ENCODE data around the gene ANKHD1. TPM values are rescaled to one million over a fixed set of nuclear protein-coding genes. Genes with fewer than 3 reads are reported as not detected.

ANKHD1 gene
- total and polyA plus RNA-seq, 9 of the 15 experiments (the other 6 are each of a cell fraction or from before 2014, with no cell fraction given), result 38.9 to 138 (median 78.7) TPM

DNA sequence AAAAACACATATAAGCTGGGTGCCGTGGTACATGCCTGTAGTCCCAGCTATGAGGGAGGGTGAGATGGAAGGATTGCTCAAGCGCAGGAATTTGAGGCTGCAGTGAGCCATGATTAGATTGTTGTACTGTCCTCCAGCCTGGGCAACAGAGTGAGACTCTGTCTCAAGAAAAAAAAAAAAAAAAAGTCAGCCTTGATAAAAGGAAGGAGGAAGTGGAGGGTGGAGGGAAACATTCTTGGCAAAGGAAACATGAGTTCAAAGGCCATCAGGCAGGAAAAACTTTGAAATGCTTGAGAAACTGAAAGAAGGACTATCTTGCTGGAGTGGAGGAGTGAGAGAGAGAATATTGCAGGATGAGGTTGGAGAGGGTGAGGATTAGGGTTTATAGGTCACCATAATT is 18.3 kb upstream of the ANKHD1 start:
- ChIA-PET POLR2A (interaction anchor here (1.5 kb wide), 1 partner anchor 10 kb away, joined by 5 read pairs; no protein-coding TSS in a partner anchor), CTCF (ENCODE audit: low intra/inter-chr PET ratio) (no interaction called here)
- WGBS (ENCODE audit: insufficient coverage, low coverage, missing lambda C conversion rate), result 58% methylated on average over 2 of the region's 2 CpGs
- Histone ChIP-seq H3K9me3 (replicated peaks; ENCODE audit: control insufficient read depth, insufficient read depth, low read depth, low read length) (no peaks in the 10 kb centered on the region), H2AFZ (ENCODE audit: low read depth, low read length) (no peak overlapping the region), H3K79me2 (ENCODE audit: control insufficient read depth, insufficient read depth, low read length) (no peaks in the 10 kb centered on the region), H3K9me1 (ENCODE audit: control insufficient read depth, insufficient read depth, low read length) (no peaks in the 10 kb centered on the region), H3K9ac (ENCODE audit: insufficient read depth in 1 of 2, low read depth in 2 of 2, low read length in 2 of 2) (no peak overlapping the region), H3K36me3 (ENCODE audit: control insufficient read depth, insufficient read depth, low read length) (no peaks in the 10 kb centered on the region), H3K4me3 (no peak overlapping the region), H4K20me1 (replicated peaks; ENCODE audit: control insufficient read depth, insufficient read depth, low read length) (no peaks in the 10 kb centered on the region), H3K27ac (ENCODE audit: extremely low read depth, low read depth, low read length) (no peak overlapping the region), H3K4me2 (ENCODE audit: insufficient read depth, low read length) (no peak overlapping the region), H3K4me1 (replicated peaks in 1 of 2; ENCODE audit: control insufficient read depth in 2 of 2, insufficient read depth in 2 of 2, low read length in 2 of 2) (peaks cover 0 to 2% of the 10 kb centered on the region in 2 experiments; a peak in 1 of 5 replicates), H3K27me3 (ENCODE audit: control insufficient read depth in 2 of 2, insufficient read depth in 2 of 2, low read length in 2 of 2) (no peaks in the 10 kb centered on the region)
- FAIRE-seq, result peak; percentile 46
- intact Hi-C loops (cut with micrococcal nuclease) (no loop called here), in situ Hi-C loops (cut with MboI) (no loop called here)
- no peak for ATAC-seq
- TF ChIP-seq KHSRP (IDR thresholded peaks at IDR 0.05) (no peak), NR2C2 (CRISPR knock-in tag; IDR thresholded peaks at IDR 0.05) (no peak), NR2C2 (tag; IDR thresholded peaks at IDR 0.05) (peak; percentile 66), NR2C1 (IDR thresholded peaks at IDR 0.05) (peak; percentile 44; the same call in 1 of the 2 replicates), NR2C1 (tag; IDR thresholded peaks at IDR 0.05) (peak; percentile 51; the same call in 1 of the 2 replicates), RBM17 (IDR thresholded peaks at IDR 0.05; ENCODE audit: borderline replicate concordance, low read depth, low read length) (no peak), CCAR2 (IDR thresholded peaks at IDR 0.05; ENCODE audit: low read depth, low read length) (no peak), CBX8 (IDR thresholded peaks at IDR 0.05; ENCODE audit: borderline replicate concordance, extremely low read depth, low read depth, low read length, poor library complexity, severe bottlenecking) (no peak), HDAC3 (IDR thresholded peaks at IDR 0.05; ENCODE audit: borderline replicate concordance, partially characterized antibody) (no peak), ZNF384 (IDR thresholded peaks at IDR 0.05; ENCODE audit: low read depth, low read length) (peak; percentile 53; the same call in 1 of the 2 replicates), NCOA6 (IDR thresholded peaks at IDR 0.05) (no peak), SMARCE1 (IDR thresholded peaks at IDR 0.05) (no peak), C11orf30 (IDR thresholded peaks at IDR 0.05; ENCODE audit: low read depth) (no peak), SPI1 (IDR thresholded peaks at IDR 0.05; ENCODE audit: borderline replicate concordance, low read depth, low read length) (peak; percentile 74; the same call in 1 of the 2 replicates)
- TF ChIP-seq, protein P1, sequence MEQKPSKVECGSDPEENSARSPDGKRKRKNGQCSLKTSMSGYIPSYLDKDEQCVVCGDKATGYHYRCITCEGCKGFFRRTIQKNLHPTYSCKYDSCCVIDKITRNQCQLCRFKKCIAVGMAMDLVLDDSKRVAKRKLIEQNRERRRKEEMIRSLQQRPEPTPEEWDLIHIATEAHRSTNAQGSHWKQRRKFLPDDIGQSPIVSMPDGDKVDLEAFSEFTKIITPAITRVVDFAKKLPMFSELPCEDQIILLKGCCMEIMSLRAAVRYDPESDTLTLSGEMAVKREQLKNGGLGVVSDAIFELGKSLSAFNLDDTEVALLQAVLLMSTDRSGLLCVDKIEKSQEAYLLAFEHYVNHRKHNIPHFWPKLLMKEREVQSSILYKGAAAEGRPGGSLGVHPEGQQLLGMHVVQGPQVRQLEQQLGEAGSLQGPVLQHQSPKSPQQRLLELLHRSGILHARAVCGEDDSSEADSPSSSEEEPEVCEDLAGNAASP (IDR thresholded peaks at IDR 0.05), result no peak
- TF ChIP-seq, protein P2, sequence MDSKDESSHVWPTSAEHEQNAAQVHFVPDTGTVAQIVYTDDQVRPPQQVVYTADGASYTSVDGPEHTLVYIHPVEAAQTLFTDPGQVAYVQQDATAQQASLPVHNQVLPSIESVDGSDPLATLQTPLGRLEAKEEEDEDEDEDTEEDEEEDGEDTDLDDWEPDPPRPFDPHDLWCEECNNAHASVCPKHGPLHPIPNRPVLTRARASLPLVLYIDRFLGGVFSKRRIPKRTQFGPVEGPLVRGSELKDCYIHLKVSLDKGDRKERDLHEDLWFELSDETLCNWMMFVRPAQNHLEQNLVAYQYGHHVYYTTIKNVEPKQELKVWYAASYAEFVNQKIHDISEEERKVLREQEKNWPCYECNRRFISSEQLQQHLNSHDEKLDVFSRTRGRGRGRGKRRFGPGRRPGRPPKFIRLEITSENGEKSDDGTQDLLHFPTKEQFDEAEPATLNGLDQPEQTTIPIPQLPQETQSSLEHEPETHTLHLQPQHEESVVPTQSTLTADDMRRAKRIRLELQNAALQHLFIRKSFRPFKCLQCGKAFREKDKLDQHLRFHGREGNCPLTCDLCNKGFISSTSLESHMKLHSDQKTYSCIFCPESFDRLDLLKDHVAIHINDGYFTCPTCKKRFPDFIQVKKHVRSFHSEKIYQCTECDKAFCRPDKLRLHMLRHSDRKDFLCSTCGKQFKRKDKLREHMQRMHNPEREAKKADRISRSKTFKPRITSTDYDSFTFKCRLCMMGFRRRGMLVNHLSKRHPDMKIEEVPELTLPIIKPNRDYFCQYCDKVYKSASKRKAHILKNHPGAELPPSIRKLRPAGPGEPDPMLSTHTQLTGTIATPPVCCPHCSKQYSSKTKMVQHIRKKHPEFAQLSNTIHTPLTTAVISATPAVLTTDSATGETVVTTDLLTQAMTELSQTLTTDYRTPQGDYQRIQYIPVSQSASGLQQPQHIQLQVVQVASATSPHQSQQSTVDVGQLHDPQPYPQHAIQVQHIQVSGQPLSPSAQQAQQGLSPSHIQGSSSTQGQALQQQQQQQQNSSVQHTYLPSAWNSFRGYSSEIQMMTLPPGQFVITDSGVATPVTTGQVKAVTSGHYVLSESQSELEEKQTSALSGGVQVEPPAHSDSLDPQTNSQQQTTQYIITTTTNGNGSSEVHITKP (IDR thresholded peaks at IDR 0.05; ENCODE audit: partially characterized antibody), result no peak
- TF ChIP-seq, protein P3, sequence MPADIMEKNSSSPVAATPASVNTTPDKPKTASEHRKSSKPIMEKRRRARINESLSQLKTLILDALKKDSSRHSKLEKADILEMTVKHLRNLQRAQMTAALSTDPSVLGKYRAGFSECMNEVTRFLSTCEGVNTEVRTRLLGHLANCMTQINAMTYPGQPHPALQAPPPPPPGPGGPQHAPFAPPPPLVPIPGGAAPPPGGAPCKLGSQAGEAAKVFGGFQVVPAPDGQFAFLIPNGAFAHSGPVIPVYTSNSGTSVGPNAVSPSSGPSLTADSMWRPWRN (IDR thresholded peaks at IDR 0.05; ENCODE audit: low read depth), result no peak
- no peak for DNase-seq (ENCODE audit: extremely low read depth in 1 of 4, low spot score in 3 of 4)
- no TSS peak for BruUV-seq (replicated peaks)
